Astrocyte (in vitro differentiated cells and primary cell): Measurements from ENCODE around the gene PSORS1C1.

Source experiments
- EZH2 ChIP-seq: IDR thresholded peaks from 2 replicates; pipeline ENCODE4 v1.6.1; 2012; ENCODE audit warnings: mild to moderate bottlenecking, low read length, inconsistent platforms; ENCODE audit not compliant: insufficient read depth
- TF ChIP-seq, protein P1 (sequence below): IDR thresholded peaks from 2 replicates; pipeline ENCODE4 v1.5.1; 2011; ENCODE audit warnings: low read depth, mild to moderate bottlenecking, inconsistent platforms, low read length, moderate library complexity; ENCODE audit not compliant: insufficient read depth

GRCh38 chr6:31172973-31173384 lies 58.4 kb downstream of the PSORS1C1 start:
- TF ChIP-seq, protein P1, sequence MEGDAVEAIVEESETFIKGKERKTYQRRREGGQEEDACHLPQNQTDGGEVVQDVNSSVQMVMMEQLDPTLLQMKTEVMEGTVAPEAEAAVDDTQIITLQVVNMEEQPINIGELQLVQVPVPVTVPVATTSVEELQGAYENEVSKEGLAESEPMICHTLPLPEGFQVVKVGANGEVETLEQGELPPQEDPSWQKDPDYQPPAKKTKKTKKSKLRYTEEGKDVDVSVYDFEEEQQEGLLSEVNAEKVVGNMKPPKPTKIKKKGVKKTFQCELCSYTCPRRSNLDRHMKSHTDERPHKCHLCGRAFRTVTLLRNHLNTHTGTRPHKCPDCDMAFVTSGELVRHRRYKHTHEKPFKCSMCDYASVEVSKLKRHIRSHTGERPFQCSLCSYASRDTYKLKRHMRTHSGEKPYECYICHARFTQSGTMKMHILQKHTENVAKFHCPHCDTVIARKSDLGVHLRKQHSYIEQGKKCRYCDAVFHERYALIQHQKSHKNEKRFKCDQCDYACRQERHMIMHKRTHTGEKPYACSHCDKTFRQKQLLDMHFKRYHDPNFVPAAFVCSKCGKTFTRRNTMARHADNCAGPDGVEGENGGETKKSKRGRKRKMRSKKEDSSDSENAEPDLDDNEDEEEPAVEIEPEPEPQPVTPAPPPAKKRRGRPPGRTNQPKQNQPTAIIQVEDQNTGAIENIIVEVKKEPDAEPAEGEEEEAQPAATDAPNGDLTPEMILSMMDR = no peak
- TF ChIP-seq EZH2 = no peak
